GM12892 (cell line): ENCODE measurements around the gene STYX.

Experiments used
- DNase-seq: peaks from one replicate; pipeline ENCODE4 v3.0.0; 2011; ENCODE audit not compliant: insufficient read length
- FAIRE-seq: peaks from 2 replicates; lab custom pipeline; 2011; peaks lifted over from hg19 to GRCh38; lab: Jason Lieb, UNC
- POLR2A ChIP-seq: IDR thresholded peaks from 2 replicates; pipeline ENCODE4 v1.6.1; 2011; ENCODE audit warnings: low read depth, low read length, control low read depth
- POLR2AphosphoS5 ChIP-seq: IDR thresholded peaks from 2 replicates; pipeline ENCODE4 v1.6.1; 2011; ENCODE audit warnings: low read depth, low read length, control low read depth
- TAF1 ChIP-seq: IDR thresholded peaks from 2 replicates; pipeline ENCODE4 v1.6.1; 2011; ENCODE audit warnings: low read depth, mild to moderate bottlenecking, control low read depth, low read length, borderline replicate concordance

Gene STYX

DNA sequence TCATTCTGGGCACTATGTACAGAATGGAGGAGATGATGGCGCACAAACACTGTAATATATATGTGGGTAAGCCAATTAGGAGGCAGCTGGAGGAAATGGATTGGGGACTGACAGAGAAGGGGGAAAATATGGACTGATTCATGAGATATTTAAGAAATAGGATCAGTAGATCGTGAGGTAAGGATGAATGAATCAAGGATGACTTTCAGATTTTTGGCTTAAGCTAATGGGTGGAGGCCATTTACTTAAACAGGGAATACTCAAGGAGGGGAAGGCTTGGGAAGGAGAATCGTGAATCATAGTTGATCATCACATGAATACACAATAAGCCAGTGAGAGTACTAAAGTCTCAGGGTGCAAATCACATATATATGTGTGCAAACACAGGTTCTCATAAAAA lies 72.6 kb downstream of the STYX start:
- DNase-seq (no peak), FAIRE-seq (no peak)
- TF ChIP-seq POLR2A: no peak
- TF ChIP-seq TAF1: no peak
- no peak for TF ChIP-seq POLR2AphosphoS5

DNA sequence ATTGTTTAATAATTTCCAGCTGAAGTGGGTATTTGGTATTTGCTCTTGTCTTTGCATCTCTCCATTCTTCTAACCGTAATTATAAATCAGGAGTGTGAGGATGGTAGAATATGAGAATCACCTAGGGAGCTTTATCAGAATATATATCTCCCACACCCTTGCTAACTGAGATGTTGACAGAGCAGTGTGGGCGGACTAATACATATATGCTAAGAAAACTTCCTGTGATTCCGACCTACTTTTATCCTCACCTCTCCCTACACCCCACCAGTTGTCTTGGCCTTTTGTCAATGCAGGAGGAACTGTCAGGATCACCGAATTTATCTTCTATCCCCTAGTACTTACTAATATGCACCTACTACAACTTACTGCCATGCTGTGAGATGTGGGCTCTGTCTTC lies 76.1 kb downstream of the STYX start:
- no peak for FAIRE-seq
- TF ChIP-seq TAF1: no peak
- TF ChIP-seq POLR2AphosphoS5: no peak
- DNase-seq: no peak

DNA sequence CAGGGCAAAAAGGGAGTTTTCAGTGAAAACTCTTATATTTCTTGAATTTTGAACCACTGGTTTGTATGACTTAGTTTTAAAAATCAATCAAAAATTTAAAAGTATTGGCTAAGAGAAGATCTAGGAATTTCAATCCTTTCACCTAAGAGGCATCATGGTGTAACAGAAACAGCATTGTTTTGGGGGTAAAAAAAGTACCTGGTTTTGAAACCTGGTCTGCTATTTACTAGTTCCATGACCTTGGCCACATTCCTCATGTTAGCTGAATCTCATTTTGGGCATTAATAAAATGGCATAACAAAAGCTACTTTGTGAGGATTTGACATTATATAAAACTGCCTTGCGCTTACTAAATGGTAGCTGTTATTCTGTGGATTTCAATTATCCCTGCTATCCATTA lies 78.1 kb downstream of the STYX start:
- DNase-seq: no peak
- TF ChIP-seq POLR2AphosphoS5: no peak
- TF ChIP-seq TAF1: no peak
- no peak for TF ChIP-seq POLR2A
- no peak for FAIRE-seq

GRCh38 chr14:52821805-52822250 lies 91.9 kb downstream of the STYX start:
- TF ChIP-seq POLR2A (no peak), POLR2AphosphoS5 (no peak), TAF1 (no peak)
- FAIRE-seq (no peak), DNase-seq (no peak)

- FAIRE-seq: no peak
- TF ChIP-seq POLR2A (no peak), POLR2AphosphoS5 (no peak), TAF1 (no peak)
- DNase-seq: no peak
Observed at GRCh38 chr14:52824462-52824861, 94.5 kb downstream of the STYX start.
